Testis (tissue), 2 donors: ENCODE results near the gene OLR1.

Experiments
- POLR2A ChIP-seq: fragments of 450-650 bp; IDR thresholded peaks from one replicate; pipeline ENCODE4 v1.6.1; 2017; ENCODE audit warnings: antibody characterized with exemption, mild to moderate bottlenecking, moderate library complexity
- TF ChIP-seq, protein P1 (sequence below), 3 experiments: fragments of 450-650 bp in 2 of 3; fragments of 200-600 bp in 1 of 3; sonication (generic) in 1 of 3; IDR thresholded peaks; one replicate each; pipeline ENCODE4 v1.5.1; 2016 to 2019; ENCODE audit warnings: antibody characterized with exemption in 3 of 3, mild to moderate bottlenecking in 2 of 3, moderate library complexity in 1 of 3

DNA sequence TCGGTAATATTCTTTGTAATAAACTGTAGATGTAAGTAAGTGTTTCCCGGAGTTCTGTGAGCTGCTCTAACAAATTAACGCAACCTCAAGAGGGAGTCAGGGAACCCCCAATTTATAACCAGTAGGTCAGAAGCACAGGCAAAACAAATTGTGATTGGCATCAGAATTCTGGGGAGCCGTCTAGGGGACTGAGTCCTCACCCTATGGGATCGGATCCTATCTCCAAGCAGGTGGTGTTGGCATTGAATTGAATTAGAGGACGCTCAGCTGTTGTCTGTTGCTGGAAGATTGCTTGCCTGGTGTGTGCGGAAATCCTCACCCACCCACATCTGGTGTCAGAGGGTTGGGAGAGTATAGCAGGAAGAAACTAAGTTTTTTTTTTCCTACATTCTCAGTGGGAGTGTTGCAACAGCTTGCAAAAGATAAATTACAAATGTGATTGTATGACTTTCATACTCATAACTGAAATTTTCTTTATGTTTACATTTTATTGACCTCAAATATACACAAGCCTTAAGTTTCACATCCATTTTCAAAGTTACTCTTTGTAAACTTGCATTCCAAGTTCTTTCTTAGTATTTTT is 12.4 kb upstream of the OLR1 start:
- TF ChIP-seq, protein P1, sequence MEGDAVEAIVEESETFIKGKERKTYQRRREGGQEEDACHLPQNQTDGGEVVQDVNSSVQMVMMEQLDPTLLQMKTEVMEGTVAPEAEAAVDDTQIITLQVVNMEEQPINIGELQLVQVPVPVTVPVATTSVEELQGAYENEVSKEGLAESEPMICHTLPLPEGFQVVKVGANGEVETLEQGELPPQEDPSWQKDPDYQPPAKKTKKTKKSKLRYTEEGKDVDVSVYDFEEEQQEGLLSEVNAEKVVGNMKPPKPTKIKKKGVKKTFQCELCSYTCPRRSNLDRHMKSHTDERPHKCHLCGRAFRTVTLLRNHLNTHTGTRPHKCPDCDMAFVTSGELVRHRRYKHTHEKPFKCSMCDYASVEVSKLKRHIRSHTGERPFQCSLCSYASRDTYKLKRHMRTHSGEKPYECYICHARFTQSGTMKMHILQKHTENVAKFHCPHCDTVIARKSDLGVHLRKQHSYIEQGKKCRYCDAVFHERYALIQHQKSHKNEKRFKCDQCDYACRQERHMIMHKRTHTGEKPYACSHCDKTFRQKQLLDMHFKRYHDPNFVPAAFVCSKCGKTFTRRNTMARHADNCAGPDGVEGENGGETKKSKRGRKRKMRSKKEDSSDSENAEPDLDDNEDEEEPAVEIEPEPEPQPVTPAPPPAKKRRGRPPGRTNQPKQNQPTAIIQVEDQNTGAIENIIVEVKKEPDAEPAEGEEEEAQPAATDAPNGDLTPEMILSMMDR (IDR thresholded peaks at IDR 0.05) = no peak
- TF ChIP-seq POLR2A = no peak
